Spleen (tissue), 7 donors: ENCODE results near the gene FETUB.

Experiments
- POLR2A ChIP-seq, 3 donors: fragments of 450-650 bp; IDR thresholded peaks; one replicate each; pipeline ENCODE4 v1.5.1; 2017; ENCODE audit warnings: antibody characterized with exemption in 3 of 3, mild to moderate bottlenecking in 1 of 3
- TF ChIP-seq, protein P1 (sequence below), 11 experiments: fragments of 200-600 bp in 7 of 11; fragments of 450-650 bp in 4 of 11; sonication (generic) in 4 of 11; IDR thresholded peaks in 8 of 11; conservative IDR thresholded peaks in 3 of 11; 1 replicate in 7 of 11; 2 replicates in 4 of 11; pipeline versions ENCODE4 v1.4.0 to v1.8.0; 2016 to 2021; ENCODE audit warnings: antibody characterized with exemption in 11 of 11, inconsistent platforms in 4 of 11, mild to moderate bottlenecking in 1 of 11
- donor health status: DM: no; HTN: no; CAD: no; lungs with moderate emphysema.
- donor health status: DM: no; HTN: no; CAD: no.
- donor health status: DM: no; HTN: no; CAD: no.

- TF ChIP-seq POLR2A (IDR thresholded peaks at IDR 0.05), result no peak
- TF ChIP-seq, protein P1, sequence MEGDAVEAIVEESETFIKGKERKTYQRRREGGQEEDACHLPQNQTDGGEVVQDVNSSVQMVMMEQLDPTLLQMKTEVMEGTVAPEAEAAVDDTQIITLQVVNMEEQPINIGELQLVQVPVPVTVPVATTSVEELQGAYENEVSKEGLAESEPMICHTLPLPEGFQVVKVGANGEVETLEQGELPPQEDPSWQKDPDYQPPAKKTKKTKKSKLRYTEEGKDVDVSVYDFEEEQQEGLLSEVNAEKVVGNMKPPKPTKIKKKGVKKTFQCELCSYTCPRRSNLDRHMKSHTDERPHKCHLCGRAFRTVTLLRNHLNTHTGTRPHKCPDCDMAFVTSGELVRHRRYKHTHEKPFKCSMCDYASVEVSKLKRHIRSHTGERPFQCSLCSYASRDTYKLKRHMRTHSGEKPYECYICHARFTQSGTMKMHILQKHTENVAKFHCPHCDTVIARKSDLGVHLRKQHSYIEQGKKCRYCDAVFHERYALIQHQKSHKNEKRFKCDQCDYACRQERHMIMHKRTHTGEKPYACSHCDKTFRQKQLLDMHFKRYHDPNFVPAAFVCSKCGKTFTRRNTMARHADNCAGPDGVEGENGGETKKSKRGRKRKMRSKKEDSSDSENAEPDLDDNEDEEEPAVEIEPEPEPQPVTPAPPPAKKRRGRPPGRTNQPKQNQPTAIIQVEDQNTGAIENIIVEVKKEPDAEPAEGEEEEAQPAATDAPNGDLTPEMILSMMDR (IDR thresholded peaks at IDR 0.05 in 8 of 11, conservative IDR thresholded peaks at IDR 0.05 in 3 of 11), result no peak
Observed at GRCh38 chr3:186625600-186626042, 14.6 kb upstream of the FETUB start.
